ES-I3 (cell line): ENCODE data around the gene IFT74.

Experiments used
- H3K36me3 ChIP-seq: 2 replicates; pipeline ENCODE4 v1.6.1; 2013; ENCODE audit warnings: mild to moderate bottlenecking, low read length, control low read depth, moderate library complexity; ENCODE audit not compliant: insufficient read depth
- H3K4me1 ChIP-seq: 2 replicates; pipeline ENCODE4 v1.6.1; 2013; ENCODE audit warnings: mild to moderate bottlenecking, control low read depth, low read length; ENCODE audit not compliant: insufficient read depth
- H3K9ac ChIP-seq: 2 replicates; pipeline ENCODE4 v1.6.1; 2013; ENCODE audit warnings: low read depth, mild to moderate bottlenecking, low read length, moderate library complexity
- H3K9me3 ChIP-seq: 2 replicates; pipeline ENCODE4 v1.6.1; 2013; ENCODE audit warnings: mild to moderate bottlenecking, low read length, moderate library complexity; ENCODE audit not compliant: control insufficient read depth, insufficient read depth

The IFT74 gene

GRCh38 chr9:27022920-27023319 is 66.7 kb downstream of the IFT74 start:
- no peak overlapping the region for H3K9ac ChIP-seq
- H3K9me3 ChIP-seq, result no peaks in the 10 kb centered on the region; the same call in 1 of the 2 replicates
- H3K4me1 ChIP-seq, result no peaks in the 10 kb centered on the region
- H3K36me3 ChIP-seq, result no peaks in the 10 kb centered on the region

DNA sequence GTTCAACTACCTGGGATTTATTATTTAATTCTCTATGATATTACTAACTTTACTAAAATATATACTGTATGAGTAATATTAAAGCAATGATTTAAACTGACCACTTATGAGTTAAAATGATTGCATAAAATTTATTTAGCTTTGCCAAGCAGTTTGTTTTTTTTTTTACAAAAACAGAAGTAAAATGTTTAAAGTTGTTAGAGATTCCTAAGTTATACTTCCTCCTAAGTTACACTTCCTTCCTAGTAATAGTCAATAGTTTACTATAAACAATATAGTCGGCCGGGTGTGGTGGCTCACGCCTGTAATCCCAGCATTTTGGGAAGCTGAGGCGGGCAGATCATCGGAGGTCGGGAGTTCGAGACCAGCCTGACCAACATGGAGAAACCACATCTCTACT is 73.0 kb downstream of the IFT74 start:
- H3K4me1 ChIP-seq, result no peaks in the 10 kb centered on the region
- no peaks in the 10 kb centered on the region; the same call in 1 of the 2 replicates for H3K9me3 ChIP-seq
- no peak overlapping the region for H3K9ac ChIP-seq
- H3K36me3 ChIP-seq, result no peaks in the 10 kb centered on the region

GRCh38 chr9:27033815-27034403 is 77.7 kb downstream of the IFT74 start:
- no peaks in the 10 kb centered on the region for H3K36me3 ChIP-seq
- no peaks in the 10 kb centered on the region for H3K9me3 ChIP-seq
- no peaks in the 10 kb centered on the region for H3K4me1 ChIP-seq
- H3K9ac ChIP-seq, result no peak overlapping the region

- Histone ChIP-seq H3K4me1 (no peaks in the 10 kb centered on the region), H3K9ac (no peak overlapping the region), H3K36me3 (no peaks in the 10 kb centered on the region), H3K9me3 (no peaks in the 10 kb centered on the region)
Observed at GRCh38 chr9:27037499-27037898, 81.3 kb downstream of the IFT74 start.

DNA sequence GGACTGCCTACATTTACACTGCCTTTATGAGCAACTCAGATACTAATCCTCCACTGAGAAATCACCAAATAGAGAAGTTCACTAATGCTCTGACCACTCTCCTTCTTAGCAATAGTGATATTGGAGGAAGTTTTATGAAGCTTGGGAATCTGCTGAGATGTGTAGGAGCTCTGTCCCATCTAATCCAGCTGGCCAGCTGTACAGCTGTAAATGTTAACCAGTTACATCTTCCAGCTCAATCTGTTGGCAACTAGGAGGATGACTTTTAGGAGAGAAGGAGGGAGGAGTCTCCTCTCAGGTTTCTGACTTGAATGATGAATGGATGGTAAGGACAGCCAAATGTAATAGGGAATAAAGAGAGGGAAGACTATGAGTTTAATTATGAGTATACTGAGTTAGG is 85.5 kb downstream of the IFT74 start:
- Histone ChIP-seq H3K9me3 (no peaks in the 10 kb centered on the region), H3K4me1 (no peaks in the 10 kb centered on the region), H3K36me3 (no peaks in the 10 kb centered on the region), H3K9ac (no peak overlapping the region)

DNA sequence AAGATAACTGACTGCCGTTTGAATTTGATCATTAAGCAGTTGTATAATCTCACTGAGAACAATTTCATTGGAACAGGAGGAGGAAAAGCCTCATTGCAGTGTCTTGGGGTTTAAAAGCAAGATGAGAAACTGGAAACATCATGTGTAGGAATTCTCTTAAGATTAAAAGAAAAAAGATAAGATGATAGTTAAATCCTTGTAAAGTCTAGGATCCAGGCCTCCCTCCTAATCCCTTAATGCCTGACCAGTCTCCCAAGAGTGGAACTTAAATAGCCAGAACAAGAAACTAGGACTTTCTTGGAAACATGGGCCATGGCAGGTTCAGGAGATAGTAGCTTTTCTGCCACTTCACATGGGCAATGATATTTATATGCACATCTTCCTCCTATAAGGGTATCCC is 86.3 kb downstream of the IFT74 start:
- Histone ChIP-seq H3K36me3 (no peaks in the 10 kb centered on the region), H3K9me3 (no peaks in the 10 kb centered on the region), H3K4me1 (no peaks in the 10 kb centered on the region), H3K9ac (no peak overlapping the region)

- H3K4me1 ChIP-seq, result no peaks in the 10 kb centered on the region
- H3K36me3 ChIP-seq, result no peaks in the 10 kb centered on the region
- H3K9ac ChIP-seq, result no peak overlapping the region
- no peaks in the 10 kb centered on the region for H3K9me3 ChIP-seq
Observed at GRCh38 chr9:27043176-27043575, 87.0 kb downstream of the IFT74 start.

DNA sequence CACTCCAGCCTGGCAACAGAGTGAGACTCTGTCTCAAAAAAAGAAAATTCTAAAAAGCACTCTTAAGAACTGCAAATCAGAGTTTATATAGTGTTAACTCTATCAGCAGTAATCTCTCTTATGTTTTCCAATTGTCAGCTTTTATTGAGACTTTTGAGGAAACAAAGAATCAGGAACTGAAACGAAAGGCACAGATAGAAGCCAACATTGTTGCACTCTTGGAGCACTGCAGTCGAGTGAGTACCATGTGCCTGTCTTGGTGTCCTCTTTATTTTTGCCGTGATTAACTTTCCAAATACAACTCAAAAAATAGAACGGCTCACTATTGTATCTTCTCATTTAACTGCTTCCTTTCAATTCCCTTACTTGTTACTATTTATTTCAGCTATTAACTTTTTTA is 90.9 kb downstream of the IFT74 start:
- Histone ChIP-seq H3K9me3 (no peaks in the 10 kb centered on the region), H3K9ac (no peak overlapping the region), H3K4me1 (no peaks in the 10 kb centered on the region), H3K36me3 (no peaks in the 10 kb centered on the region)

GRCh38 chr9:27053369-27054022 is 97.3 kb downstream of the IFT74 start:
- no peaks in the 10 kb centered on the region for H3K36me3 ChIP-seq
- H3K9me3 ChIP-seq, result no peaks in the 10 kb centered on the region
- no peak overlapping the region for H3K9ac ChIP-seq

DNA sequence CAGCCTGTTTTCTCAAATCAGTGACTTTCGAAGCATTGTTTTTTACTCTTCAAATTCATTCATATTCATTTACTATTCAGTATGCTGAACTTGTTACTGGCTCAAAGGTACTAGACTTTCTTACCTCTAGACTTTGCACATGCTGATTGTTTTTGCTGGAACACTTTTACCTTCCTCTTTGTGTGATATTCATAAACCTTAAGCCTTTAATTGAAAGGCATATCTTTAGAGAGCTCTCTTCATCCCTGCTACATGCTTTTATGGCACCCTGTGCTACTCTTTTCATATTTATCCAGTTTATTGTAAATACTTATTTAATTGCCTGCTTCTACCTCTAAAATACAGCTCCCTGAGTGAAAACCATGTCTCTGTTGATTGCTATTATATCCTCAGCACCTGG is 97.9 kb downstream of the IFT74 start:
- Histone ChIP-seq H3K4me1 (no peaks in the 10 kb centered on the region), H3K36me3 (no peaks in the 10 kb centered on the region), H3K9me3 (no peaks in the 10 kb centered on the region), H3K9ac (no peak overlapping the region)

More at GRCh38 chr9:27053369-27054022, 97.3 kb downstream of the IFT74 start:
- H3K4me1 ChIP-seq, result no peaks in the 10 kb centered on the region

DNA sequence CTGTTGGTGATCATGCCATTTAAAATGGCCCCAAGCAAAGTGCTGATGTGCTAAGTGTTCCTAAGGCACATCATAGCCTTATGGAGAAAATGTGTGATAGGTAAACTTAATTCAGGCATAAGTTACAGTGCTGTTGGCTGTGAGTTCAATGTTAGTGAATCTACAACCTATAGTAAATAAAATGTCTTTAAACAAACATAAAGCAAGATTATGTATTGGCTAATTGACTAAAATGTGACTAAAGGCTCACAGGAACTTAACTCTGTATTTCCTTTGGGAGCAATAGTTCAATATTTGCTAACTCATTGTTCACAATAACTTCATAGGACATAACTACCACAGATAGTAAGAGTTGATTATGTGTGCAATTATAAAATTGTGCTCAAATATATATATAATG is 98.6 kb downstream of the IFT74 start:
- Histone ChIP-seq H3K36me3 (no peaks in the 10 kb centered on the region), H3K9me3 (no peaks in the 10 kb centered on the region), H3K4me1 (no peaks in the 10 kb centered on the region), H3K9ac (no peak overlapping the region)

DNA sequence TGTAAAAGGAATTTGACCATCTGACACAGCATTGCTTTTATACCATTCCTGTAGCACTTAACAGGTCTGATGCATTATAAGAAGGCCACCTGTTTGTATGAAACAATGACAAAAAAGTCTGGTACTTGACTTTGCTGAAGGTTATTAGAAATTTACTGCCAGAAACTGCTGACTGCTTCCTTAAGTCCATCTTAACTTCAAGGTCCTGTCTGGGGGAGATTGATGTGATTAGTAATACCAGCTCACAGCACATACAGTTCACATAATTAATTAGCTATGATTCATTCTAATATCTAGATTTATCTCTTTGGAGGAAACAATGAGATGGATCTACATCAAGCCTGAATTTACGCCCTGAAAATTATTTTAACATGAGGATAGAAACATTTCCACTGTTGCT is 103.2 kb downstream of the IFT74 start:
- no peaks in the 10 kb centered on the region for H3K36me3 ChIP-seq
- H3K4me1 ChIP-seq, result no peaks in the 10 kb centered on the region
- no peaks in the 10 kb centered on the region for H3K9me3 ChIP-seq
- no peak overlapping the region for H3K9ac ChIP-seq

DNA sequence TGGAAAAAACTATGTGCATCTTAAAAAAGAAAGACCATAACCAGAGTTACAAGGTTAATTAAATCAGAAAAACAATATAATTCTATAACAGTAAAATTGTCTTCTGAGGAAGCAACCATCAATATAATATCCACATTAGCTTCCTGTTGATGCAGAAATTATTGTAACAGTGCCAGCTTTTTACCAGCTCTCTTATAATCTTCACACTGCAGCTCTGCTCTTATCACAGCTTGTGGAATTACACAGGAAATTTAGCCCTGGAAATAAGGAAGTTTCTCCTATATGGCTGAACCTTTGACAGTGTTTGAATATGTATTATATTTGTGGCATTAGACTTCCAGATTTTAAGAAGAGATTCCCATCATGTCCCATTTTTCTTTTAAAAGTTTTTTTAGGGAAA is 103.7 kb downstream of the IFT74 start:
- Histone ChIP-seq H3K4me1 (no peaks in the 10 kb centered on the region), H3K9me3 (no peaks in the 10 kb centered on the region), H3K9ac (no peak overlapping the region), H3K36me3 (no peaks in the 10 kb centered on the region)

DNA sequence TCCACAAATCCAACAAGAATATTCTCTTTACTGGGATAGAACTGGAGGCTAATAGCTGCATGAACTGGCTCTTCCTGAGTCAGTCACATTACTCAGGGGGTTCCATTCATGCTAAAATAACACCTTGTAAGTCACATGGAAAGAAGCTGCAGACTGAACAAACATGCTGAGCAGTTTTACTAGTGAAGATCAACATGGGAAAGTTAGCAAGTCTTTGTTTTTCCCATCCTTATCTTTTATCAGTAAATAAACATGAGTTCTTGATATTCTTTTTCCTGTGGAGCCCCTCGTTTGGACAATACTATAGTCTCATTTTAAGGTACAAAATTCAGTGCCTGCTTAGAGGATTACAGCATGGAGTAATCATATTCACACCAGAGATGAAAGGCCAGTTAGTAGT is 109.1 kb downstream of the IFT74 start:
- Histone ChIP-seq H3K9ac (no peak overlapping the region), H3K36me3 (no peaks in the 10 kb centered on the region)

GRCh38 chr9:27073841-27074728 is 117.9 kb downstream of the IFT74 start:
- Histone ChIP-seq H3K36me3 (no peaks in the 10 kb centered on the region), H3K4me1 (no peaks in the 10 kb centered on the region), H3K9ac (no peak overlapping the region), H3K9me3 (no peaks in the 10 kb centered on the region)

More for the DNA sequence above, 109.1 kb downstream of the IFT74 start:
- no peaks in the 10 kb centered on the region for H3K4me1 ChIP-seq
- no peaks in the 10 kb centered on the region for H3K9me3 ChIP-seq
